ENCODE measurements around the gene MYL3. TPM values are rescaled to one million over a fixed set of nuclear protein-coding genes. Genes with fewer than 3 reads are reported as not detected.
"Not testable (repeated sequence)": the region's sequence is repeated elsewhere in the genome, so short reads cannot be mapped to it uniquely, and the experiment has no call there.

The MYL3 gene
- 5.4 and 20.8 TPM in 2 replicates for total RNA-seq (ENCODE audit: low replicate concordance)
- long read RNA-seq, partial matches to known transcripts, result 0 of 15 reads
- long read RNA-seq, other reads (novel, unspliced or antisense), result 12 of 15 reads

DNA sequence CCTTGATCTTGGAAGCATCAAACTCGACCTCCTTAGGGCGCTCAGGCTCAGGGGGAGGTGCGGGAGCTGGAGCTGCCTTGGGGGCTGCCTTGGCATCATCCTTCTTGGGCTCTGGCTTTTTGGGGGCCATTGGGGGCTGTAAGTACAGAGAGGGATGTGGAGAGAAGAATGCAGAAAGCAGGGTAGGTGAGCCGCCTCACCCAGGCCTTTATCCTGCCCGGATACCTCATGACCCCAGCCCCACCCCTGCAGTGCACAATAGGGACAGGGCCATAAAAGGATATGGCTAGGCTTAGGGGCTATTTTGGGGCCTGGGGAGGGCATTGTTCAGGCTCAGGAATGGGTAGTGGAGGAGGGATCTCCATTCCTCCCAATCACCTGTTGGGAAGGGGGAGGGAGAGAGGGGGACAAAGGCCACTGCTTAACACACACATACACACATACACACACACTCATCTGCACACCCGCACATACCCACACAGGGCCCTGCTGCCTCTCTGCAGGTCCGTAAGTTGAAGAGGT is at the start of gene MYL3:
TSS of gene MYL3 (minus strand) at position 184 of the 522 bp plus-strand sequence. CDS start at position 130, 54 bp downstream.
- Mint-ChIP-seq H3K4me1 (ENCODE audit: unreplicated experiment) (peaks cover 32% of the 10 kb centered on the region), H3K36me3 (no peaks in the 10 kb centered on the region), H3K4me3 (peak within 1 kb of the TSS; percentile 3), H3K9me3 (no peaks in the 10 kb centered on the region), H3K27me3 (no peaks in the 10 kb centered on the region), H3K27ac (peak within 1 kb of the TSS; percentile 14)
- no peak for TF ChIP-seq CTCF (conservative IDR thresholded peaks at IDR 0.05)
- no peak for DNase-seq (ENCODE audit: extremely low spot score, unreplicated experiment)

DNA sequence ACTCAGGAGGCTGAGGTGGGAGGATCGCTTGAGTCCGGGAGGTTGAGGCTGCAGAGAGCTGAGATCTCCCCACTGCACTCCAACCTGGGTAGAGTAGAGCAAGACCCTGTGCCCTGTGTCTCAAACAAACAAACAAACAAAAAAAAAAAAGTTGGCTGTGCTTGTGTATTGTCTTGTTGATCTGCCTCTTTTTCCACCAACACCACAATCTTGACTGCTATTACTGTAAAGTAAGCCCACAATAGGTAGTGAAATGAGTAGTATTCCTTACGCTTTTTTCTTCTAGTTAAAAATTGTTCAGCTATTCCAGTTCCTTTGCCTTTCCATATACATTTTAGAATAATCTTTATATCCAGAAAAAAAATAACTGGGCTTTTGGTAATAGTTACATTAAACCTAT is 49.7 kb upstream of the MYL3 start:
- Mint-ChIP-seq H3K9me3 (peaks cover 4% of the 10 kb centered on the region), H3K27me3 (no peaks in the 10 kb centered on the region), H3K36me3 (peaks cover 15% of the 10 kb centered on the region), H3K4me3 (no peak overlapping the region), H3K4me1 (ENCODE audit: unreplicated experiment) (peaks cover 4% of the 10 kb centered on the region), H3K27ac (no peak overlapping the region)
- TF ChIP-seq CTCF (conservative IDR thresholded peaks at IDR 0.05), result no peak
- DNase-seq (ENCODE audit: extremely low spot score, unreplicated experiment), result no peak

GRCh38 chr3:46910914-46911313 is 47.7 kb upstream of the MYL3 start:
- H3K36me3 Mint-ChIP-seq; H3K27ac Mint-ChIP-seq; H3K4me1 Mint-ChIP-seq (ENCODE audit: unreplicated experiment); H3K4me3 Mint-ChIP-seq; DNase-seq (ENCODE audit: extremely low spot score, unreplicated experiment); H3K9me3 Mint-ChIP-seq; H3K27me3 Mint-ChIP-seq: not testable (repeated sequence)

GRCh38 chr3:46910166-46910760 is 47.0 kb upstream of the MYL3 start:
- H3K4me1 Mint-ChIP-seq (ENCODE audit: unreplicated experiment), result peaks cover 4% of the 10 kb centered on the region
- H3K4me3 Mint-ChIP-seq, result no peak overlapping the region
- DNase-seq (ENCODE audit: extremely low spot score, unreplicated experiment), result no peak
- no peaks in the 10 kb centered on the region for H3K36me3 Mint-ChIP-seq
- TF ChIP-seq CTCF (conservative IDR thresholded peaks at IDR 0.05), result no peak
- H3K9me3 Mint-ChIP-seq, result no peaks in the 10 kb centered on the region
- H3K27me3 Mint-ChIP-seq, result no peaks in the 10 kb centered on the region
- no peak overlapping the region for H3K27ac Mint-ChIP-seq

DNA sequence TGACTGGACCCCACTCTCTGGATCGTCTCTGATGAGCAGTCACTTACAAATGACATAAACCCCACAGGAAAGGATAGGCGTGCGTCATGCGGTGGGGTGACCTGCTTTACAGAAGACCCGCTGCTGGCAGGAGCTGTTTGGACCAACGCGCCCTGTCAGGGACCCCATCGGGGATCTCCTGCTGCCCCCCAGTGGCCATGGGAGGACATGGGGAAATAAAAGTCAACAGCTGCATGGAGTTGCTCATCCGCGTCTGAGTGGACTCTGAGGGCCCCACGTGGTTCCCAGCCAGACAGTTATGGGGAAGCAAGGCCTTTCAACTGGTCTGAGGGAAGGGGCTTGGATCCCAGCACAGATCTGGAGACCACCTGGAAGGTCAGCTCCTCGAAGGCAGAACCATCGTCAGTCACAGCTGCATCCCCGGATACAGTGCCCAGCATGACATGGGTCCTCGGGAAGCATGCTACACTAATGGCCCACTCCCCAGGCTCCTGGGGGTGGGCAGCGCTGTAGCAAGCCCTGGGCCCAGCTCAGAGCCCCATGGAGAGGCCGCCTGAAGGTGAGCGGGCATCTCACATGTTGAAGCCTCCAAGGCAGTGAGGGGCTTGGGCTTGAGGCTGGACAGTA is 46.4 kb upstream of the MYL3 start:
- Mint-ChIP-seq H3K27ac (peak overlapping the region; percentile 65), H3K36me3 (no peaks in the 10 kb centered on the region), H3K27me3 (no peaks in the 10 kb centered on the region), H3K4me3 (no peak overlapping the region), H3K4me1 (ENCODE audit: unreplicated experiment) (peaks cover 4% of the 10 kb centered on the region), H3K9me3 (no peaks in the 10 kb centered on the region)
- peak; percentile 87 for DNase-seq (ENCODE audit: extremely low spot score, unreplicated experiment)
- peak; percentile 96 for TF ChIP-seq CTCF (conservative IDR thresholded peaks at IDR 0.05)

- no peak for DNase-seq (ENCODE audit: extremely low spot score, unreplicated experiment)
- Mint-ChIP-seq H3K27ac (peak overlapping the region; percentile 65), H3K4me3 (no peak overlapping the region), H3K36me3 (no peaks in the 10 kb centered on the region), H3K27me3 (no peaks in the 10 kb centered on the region), H3K4me1 (ENCODE audit: unreplicated experiment) (peaks cover 4% of the 10 kb centered on the region), H3K9me3 (no peaks in the 10 kb centered on the region)
- no peak for TF ChIP-seq CTCF (conservative IDR thresholded peaks at IDR 0.05)
These were observed 45.8 kb upstream of the MYL3 start for GRCh38 chr3:46908986-46909534.

Data from type B pancreatic cell (in vitro differentiated cells).